Transverse colon (tissue), 3 donors: ENCODE data around the gene CCER1.

Experiments used
- POLR2A ChIP-seq: fragments of 450-650 bp; IDR thresholded peaks from one replicate; pipeline ENCODE4 v1.6.1; 2016; ENCODE audit warnings: antibody characterized with exemption, mild to moderate bottlenecking, moderate library complexity
- TF ChIP-seq, protein P1 (sequence below), 5 experiments: fragments of 200-600 bp in 3 of 5; fragments of 450-650 bp in 2 of 5; sonication (generic) in 3 of 5; IDR thresholded peaks; 1 replicate in 2 of 5; 2 replicates in 3 of 5; pipeline ENCODE4 v1.5.1; 2016 to 2017; ENCODE audit warnings: antibody characterized with exemption in 5 of 5, inconsistent platforms in 3 of 5, mild to moderate bottlenecking in 2 of 5, moderate library complexity in 1 of 5

GRCh38 chr12:90959032-90959431 is 4.1 kb upstream of the CCER1 start:
- TF ChIP-seq POLR2A: no peak
- TF ChIP-seq, protein P1, sequence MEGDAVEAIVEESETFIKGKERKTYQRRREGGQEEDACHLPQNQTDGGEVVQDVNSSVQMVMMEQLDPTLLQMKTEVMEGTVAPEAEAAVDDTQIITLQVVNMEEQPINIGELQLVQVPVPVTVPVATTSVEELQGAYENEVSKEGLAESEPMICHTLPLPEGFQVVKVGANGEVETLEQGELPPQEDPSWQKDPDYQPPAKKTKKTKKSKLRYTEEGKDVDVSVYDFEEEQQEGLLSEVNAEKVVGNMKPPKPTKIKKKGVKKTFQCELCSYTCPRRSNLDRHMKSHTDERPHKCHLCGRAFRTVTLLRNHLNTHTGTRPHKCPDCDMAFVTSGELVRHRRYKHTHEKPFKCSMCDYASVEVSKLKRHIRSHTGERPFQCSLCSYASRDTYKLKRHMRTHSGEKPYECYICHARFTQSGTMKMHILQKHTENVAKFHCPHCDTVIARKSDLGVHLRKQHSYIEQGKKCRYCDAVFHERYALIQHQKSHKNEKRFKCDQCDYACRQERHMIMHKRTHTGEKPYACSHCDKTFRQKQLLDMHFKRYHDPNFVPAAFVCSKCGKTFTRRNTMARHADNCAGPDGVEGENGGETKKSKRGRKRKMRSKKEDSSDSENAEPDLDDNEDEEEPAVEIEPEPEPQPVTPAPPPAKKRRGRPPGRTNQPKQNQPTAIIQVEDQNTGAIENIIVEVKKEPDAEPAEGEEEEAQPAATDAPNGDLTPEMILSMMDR (IDR thresholded peaks at IDR 0.05): no peak
